Lung (tissue), 12 donors: ENCODE measurements around the gene SPDYE5. TPM values are rescaled to one million over a fixed set of nuclear protein-coding genes. Genes with fewer than 3 reads are reported as not detected.

ENCODE experiments used
- ATAC-seq: fragments of 200-7000 bp; cut with Tn5 transposase; one replicate; pipeline ENCODE4 v1.9.1; 2020; ENCODE audit warnings: moderate number of reproducible peaks; ENCODE audit not compliant: insufficient read depth, low FRiP score
- DNase-seq, 3 donors: peaks; one replicate each; pipeline ENCODE4 v3.0.0-alpha.2; 2013 to 2017
- H3K27ac ChIP-seq, 2 donors: one replicate each; pipeline ENCODE4 v1.5.1; 2013; ENCODE audit warnings: mild to moderate bottlenecking in 2 of 2, moderate library complexity in 2 of 2, control low read depth in 1 of 2, inconsistent platforms in 1 of 2, low read depth in 1 of 2, low read length in 1 of 2
- H3K27me3 ChIP-seq, 3 donors: one replicate each; pipeline ENCODE4 v1.5.1; 2013; ENCODE audit warnings: low read length in 2 of 3; ENCODE audit not compliant: control insufficient read depth in 3 of 3, insufficient read depth in 3 of 3
- H3K36me3 ChIP-seq, 4 donors: one replicate each; pipeline ENCODE4 v1.5.1; 2013; ENCODE audit warnings: low read length in 4 of 4, mild to moderate bottlenecking in 1 of 4, moderate library complexity in 1 of 4; ENCODE audit not compliant: control insufficient read depth in 4 of 4, insufficient read depth in 4 of 4
- H3K4me1 ChIP-seq, 5 donors: one replicate each; pipeline ENCODE4 v1.5.1; 2013; ENCODE audit warnings: low read length in 5 of 5, mild to moderate bottlenecking in 2 of 5, moderate library complexity in 1 of 5; ENCODE audit not compliant: control insufficient read depth in 5 of 5, insufficient read depth in 5 of 5
- H3K4me3 ChIP-seq: one replicate; pipeline ENCODE4 v1.5.1; 2013; ENCODE audit warnings: mild to moderate bottlenecking, control low read depth, moderate library complexity
- H3K9ac ChIP-seq, 2 donors: one replicate each; pipeline ENCODE4 v1.5.1; 2013; ENCODE audit warnings: low read length in 2 of 2, control low read depth in 1 of 2; ENCODE audit not compliant: insufficient read depth in 1 of 2
- H3K9me3 ChIP-seq, 4 donors: one replicate each; pipeline ENCODE4 v1.5.1; 2013; ENCODE audit warnings: low read length in 3 of 4, mild to moderate bottlenecking in 1 of 4, moderate library complexity in 1 of 4; ENCODE audit not compliant: control insufficient read depth in 4 of 4, insufficient read depth in 3 of 4
- CTCF ChIP-seq: IDR thresholded peaks from 2 replicates; pipeline ENCODE4 v1.5.1; 2012; ENCODE audit warnings: mild to moderate bottlenecking; ENCODE audit errors: control extremely low read depth, extremely low read depth
- whole genome bisulfite sequencing, 2 donors: extraction: QIAGEN DNeasy Blood & Tissue Kit; methylation state at CpG; one replicate each; pipeline ENCODE4 v1.1.7; 2013; 5-methylcytosine and 5-hydroxymethylcytosine counted together
- polyA plus RNA-seq, 2 donors: library from polyadenylated mRNA; stranded (reverse); fragments of 200-250 nt; gene quantifications; one replicate each; pipeline ENCODE4 v1.2.1, GENCODE V29; 2013
- total RNA-seq, 2 donors: library from RNA; depleted of rRNA in 1 of 2; stranded (reverse); fragments of >200 nt in 1 of 2; gene quantifications; one replicate each; pipeline ENCODE4 v1.2.1, GENCODE V29; 2014 to 2021
- donor health status: control.
- donor health status: control.
- donor health status: Bipolar disorder and iron deficiency.
- donor health status: healthy.
- donor health status: DM: yes; HTN: yes; CAD: no.

The SPDYE5 gene
- total and polyA plus RNA-seq, 4 donors, result 0.06 to 0.28 TPM; not detected in 2

- H3K4me1 ChIP-seq, result peaks cover 0 to 18% (median 2%) of the 10 kb centered on the region in 5 donors
- DNase-seq (no peak), ATAC-seq (no peak)
- TF ChIP-seq CTCF, result no peak
- WGBS, 2 donors, result 72 to 88% methylated on average over 6 of the region's 6 CpGs
- H3K9me3 ChIP-seq, result no peaks in the 10 kb centered on the region
- H3K9ac ChIP-seq, result no peak overlapping the region
- H3K36me3 ChIP-seq, result peaks cover 0 to 2% (median 0%) of the 10 kb centered on the region in 4 donors
- H3K27ac ChIP-seq, result no peak overlapping the region
- no peak overlapping the region for H3K4me3 ChIP-seq
- H3K27me3 ChIP-seq, result no peaks in the 10 kb centered on the region
These were observed 39.3 kb downstream of the SPDYE5 start for GRCh38 chr7:75531359-75531821.

- WGBS, 2 donors, result 98 to 100% methylated on average over 4 of the region's 4 CpGs
- no peak overlapping the region for H3K4me3 ChIP-seq
- no peak for ATAC-seq
- H3K9me3 ChIP-seq, result no peaks in the 10 kb centered on the region
- no peak for TF ChIP-seq CTCF
- peaks cover 0 to 10% (median 0%) of the 10 kb centered on the region in 5 donors for H3K4me1 ChIP-seq
- peaks cover 0 to 15% (median 8%) of the 10 kb centered on the region in 4 donors for H3K36me3 ChIP-seq
- no peak overlapping the region for H3K9ac ChIP-seq
- no peaks in the 10 kb centered on the region for H3K27me3 ChIP-seq
- no peak overlapping the region for H3K27ac ChIP-seq
- DNase-seq, result no peak
These were observed 40.5 kb downstream of the SPDYE5 start for GRCh38 chr7:75532639-75533038.

- peaks cover 2 to 24% (median 8%) of the 10 kb centered on the region in 4 donors for H3K36me3 ChIP-seq
- no peak overlapping the region for H3K27ac ChIP-seq
- H3K4me3 ChIP-seq, result no peak overlapping the region
- H3K9me3 ChIP-seq, result no peaks in the 10 kb centered on the region
- ATAC-seq (no peak), DNase-seq (no peak)
- peaks cover 0 to 10% (median 0%) of the 10 kb centered on the region in 5 donors for H3K4me1 ChIP-seq
- no peak for TF ChIP-seq CTCF
- WGBS, 2 donors, result 97 to 100% methylated on average over 6 of the region's 6 CpGs
- H3K27me3 ChIP-seq, result no peaks in the 10 kb centered on the region
- H3K9ac ChIP-seq, result no peak overlapping the region
These were observed 41.8 kb downstream of the SPDYE5 start for GRCh38 chr7:75533926-75534325.

GRCh38 chr7:75534727-75535307, 42.7 kb downstream of the SPDYE5 start:
- WGBS, 2 donors, result 45 to 55% methylated on average over 8 of the region's 8 CpGs
- peak overlapping the region in 1 of 2 donors; percentile 41 for H3K27ac ChIP-seq
- no peak overlapping the region for H3K9ac ChIP-seq
- TF ChIP-seq CTCF, result no peak
- H3K9me3 ChIP-seq, result no peaks in the 10 kb centered on the region
- peaks cover 5 to 26% (median 8%) of the 10 kb centered on the region in 4 donors for H3K36me3 ChIP-seq
- peak in 2 of 3 donors; percentile 68 to 80 for DNase-seq
- H3K27me3 ChIP-seq, result no peaks in the 10 kb centered on the region
- H3K4me3 ChIP-seq, result no peak overlapping the region
- ATAC-seq, result no peak
- peaks cover 0 to 10% (median 0%) of the 10 kb centered on the region in 5 donors for H3K4me1 ChIP-seq
